Ishikawa (cell line): ENCODE results near the gene GSTA4.

Experiments used
- CREB1 ChIP-seq: IDR thresholded peaks from 2 replicates; pipeline ENCODE4 v1.6.1; 2012; ENCODE audit warnings: low read depth
- EP300 ChIP-seq: IDR thresholded peaks from 2 replicates; pipeline ENCODE4 v1.6.1; 2012; ENCODE audit warnings: borderline replicate concordance
- RAD21 ChIP-seq: IDR thresholded peaks from 2 replicates; pipeline ENCODE4 v1.6.1; 2012; ENCODE audit warnings: low read depth
- YY1 ChIP-seq: IDR thresholded peaks from 2 replicates; pipeline ENCODE4 v1.6.1; 2012; ENCODE audit warnings: low read depth
- TF ChIP-seq, protein P1 (sequence below): IDR thresholded peaks from 2 replicates; pipeline ENCODE4 v1.6.1; 2012

DNA sequence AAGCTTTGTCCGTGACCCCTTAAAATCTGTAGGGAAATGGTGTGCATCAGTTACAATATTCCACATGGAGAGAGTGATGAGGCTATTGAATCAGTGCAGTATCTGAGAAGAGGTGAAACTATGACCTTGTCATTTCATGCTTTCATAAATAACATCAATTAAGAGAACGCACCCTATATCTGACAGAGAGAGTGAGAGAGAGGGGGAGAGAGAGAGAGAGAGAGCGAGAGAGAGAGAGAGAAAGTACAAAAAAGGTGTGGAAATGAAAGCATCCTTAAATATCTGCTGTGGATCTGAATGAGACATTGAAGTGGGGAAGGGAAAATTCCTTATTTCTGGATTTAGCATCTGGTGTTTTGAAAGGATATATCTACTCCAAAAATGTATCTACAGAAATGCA, 12.4 kb downstream of the GSTA4 start:
- TF ChIP-seq, protein P1, sequence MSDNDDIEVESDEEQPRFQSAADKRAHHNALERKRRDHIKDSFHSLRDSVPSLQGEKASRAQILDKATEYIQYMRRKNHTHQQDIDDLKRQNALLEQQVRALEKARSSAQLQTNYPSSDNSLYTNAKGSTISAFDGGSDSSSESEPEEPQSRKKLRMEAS = no peak
- TF ChIP-seq CREB1 (no peak), EP300 (no peak), YY1 (no peak), RAD21 (no peak)
